GM21515 (cell line): ENCODE data around the gene REM1.
"Not testable (repeated sequence)": the region's sequence is repeated elsewhere in the genome, so short reads cannot be mapped to it uniquely, and the experiment has no call there.

ENCODE experiments used
- ATAC-seq: cut with Tn5 transposase; IDR thresholded peaks from one replicate; pipeline ENCODE4 v1.9.1; 2021; ENCODE audit not compliant: unreplicated experiment

Gene REM1, protein sequence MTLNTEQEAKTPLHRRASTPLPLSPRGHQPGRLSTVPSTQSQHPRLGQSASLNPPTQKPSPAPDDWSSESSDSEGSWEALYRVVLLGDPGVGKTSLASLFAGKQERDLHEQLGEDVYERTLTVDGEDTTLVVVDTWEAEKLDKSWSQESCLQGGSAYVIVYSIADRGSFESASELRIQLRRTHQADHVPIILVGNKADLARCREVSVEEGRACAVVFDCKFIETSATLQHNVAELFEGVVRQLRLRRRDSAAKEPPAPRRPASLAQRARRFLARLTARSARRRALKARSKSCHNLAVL

DNA sequence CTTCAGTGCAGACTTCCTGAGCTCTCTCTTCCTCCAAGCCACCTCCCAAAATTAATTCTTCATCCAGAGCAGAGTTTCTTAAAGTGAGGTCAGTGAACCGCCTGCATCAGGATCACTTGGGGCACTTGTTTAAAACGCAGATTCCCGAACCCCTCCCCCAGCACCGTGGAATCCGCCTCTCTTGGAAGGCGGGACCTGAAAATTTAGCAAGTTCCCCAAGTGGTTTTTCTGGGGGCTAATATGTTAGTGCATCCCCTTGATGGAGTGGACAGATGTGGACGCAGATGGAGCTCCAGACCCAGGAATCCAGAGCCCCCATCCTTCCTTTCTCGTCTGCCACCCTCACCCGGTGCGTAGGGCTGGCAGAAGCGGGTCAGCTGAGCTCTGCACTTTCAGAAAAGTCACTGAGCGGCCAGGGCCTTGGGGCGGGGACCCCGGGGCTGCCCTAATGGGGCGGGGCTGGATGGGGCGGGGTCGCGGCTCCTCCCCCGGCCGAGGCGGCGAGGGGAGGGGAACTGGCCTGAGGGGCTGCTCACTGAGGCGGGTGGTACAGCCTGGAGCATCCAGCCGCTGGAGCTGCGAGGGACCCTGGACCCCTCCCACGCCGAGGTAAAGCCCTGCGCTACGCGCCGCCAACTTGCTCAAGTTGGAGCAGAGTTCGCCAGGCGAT, at the start of gene REM1, which contains the start of gene DEFB124:
Gene REM1, plus strand, starts transcription at position 531 of the 670 bp plus-strand sequence. CDS start 1,158 bp downstream, outside the sequence.
Gene DEFB124, minus strand, starts transcription at position 370 of the 670 bp plus-strand sequence. CDS start 2,114 bp downstream, outside the sequence.
- no peak for ATAC-seq

DNA sequence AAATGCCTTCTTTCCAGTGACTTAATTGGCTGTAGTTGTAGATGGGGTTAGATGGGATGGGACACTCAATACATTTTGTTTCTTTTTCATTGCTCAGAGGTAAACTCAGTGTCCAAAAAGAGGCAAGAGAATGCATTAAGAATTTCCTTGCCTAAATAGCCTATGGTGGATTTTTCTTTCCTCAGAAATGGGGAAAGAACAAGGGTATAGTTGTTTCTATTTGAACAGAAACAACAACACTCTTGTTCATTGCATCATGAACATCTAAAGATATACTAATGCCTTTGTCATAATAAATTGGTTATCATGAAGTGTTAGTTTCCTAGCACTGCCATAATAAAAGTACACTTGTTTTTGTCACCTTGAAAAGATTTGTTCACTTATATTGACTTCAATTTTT, 49.3 kb upstream of the REM1 start:
- no peak for ATAC-seq

DNA sequence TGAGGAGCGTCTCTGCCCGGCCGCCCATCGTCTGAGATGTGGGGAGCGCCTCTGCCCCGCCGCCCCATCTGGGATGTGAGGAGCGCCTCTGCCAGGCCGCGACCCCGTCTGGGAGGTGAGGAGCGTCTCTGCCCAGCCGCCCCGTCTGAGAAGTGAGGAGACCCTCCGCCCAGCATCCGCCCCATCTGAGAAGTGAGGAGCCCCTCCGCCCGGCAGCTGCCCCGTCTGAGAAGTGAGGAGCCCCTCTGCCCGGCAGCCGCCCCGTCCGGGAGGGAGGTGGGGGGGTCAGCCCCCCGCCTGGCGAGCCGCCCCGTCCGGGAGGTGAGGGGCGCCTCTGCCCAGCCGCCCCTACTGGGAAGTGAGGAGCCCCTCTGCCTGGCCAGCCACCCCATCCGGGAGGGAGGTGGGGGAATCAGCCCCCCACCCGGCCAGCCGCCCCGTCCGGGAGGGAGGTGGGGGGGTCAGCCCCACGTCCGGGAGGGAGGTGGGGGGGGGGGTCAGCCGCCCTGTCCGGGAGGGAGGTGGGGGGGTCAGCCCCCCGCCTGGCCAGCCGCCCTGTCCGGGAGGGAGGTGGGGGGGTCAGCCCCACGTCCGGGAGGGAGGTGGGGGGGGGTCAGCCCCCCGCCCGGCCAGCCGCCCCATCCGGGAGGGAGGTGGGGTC, 48.1 kb upstream of the REM1 start:
- not testable (repeated sequence) for ATAC-seq

DNA sequence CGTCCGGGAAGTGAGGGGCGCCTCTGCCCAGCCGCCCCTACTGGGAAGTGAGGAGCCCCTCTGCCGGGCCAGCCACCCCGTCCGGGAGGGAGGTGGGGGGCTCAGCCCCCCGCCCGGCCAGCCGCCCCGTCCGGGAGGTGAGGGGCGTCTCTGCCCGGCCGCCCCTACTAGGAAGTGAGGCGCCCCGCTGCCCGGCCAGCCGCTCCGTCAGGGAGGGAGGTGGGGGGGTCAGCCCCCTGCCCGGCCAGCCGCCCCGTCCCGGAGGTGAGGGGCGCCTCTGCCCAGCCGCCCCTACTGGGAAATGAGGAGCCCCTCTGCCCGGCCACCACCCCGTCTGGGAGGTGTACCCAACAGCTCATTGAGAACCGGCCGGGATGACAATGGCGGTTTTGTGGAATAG, 47.5 kb upstream of the REM1 start:
- ATAC-seq, result not testable (repeated sequence)

DNA sequence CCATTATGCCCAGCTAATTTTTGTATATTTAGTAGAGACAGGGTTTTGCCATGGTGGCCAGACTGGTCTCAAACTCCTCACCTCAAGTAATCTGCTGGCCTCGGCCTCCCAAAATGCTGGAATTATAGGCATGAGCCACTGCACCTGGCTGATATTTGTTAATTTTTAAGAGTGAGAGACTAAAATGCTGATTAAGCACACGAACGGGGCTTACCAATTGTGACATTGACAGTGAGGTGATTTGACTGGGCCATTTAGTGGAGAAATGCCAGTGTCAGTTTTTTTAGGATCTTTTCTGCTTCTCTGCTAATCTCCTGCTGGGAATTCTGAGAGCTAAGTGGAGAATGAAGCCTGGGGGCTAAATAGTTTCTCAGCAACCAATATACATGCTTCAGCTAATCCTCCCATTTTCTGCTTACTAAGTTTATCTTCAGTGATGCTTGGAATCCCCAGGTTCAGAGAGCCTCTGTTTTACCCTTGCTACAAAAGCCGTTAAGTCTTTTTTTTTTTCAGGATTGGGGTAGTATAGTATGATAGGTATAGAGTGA, 44.4 kb upstream of the REM1 start:
- ATAC-seq, result no peak

DNA sequence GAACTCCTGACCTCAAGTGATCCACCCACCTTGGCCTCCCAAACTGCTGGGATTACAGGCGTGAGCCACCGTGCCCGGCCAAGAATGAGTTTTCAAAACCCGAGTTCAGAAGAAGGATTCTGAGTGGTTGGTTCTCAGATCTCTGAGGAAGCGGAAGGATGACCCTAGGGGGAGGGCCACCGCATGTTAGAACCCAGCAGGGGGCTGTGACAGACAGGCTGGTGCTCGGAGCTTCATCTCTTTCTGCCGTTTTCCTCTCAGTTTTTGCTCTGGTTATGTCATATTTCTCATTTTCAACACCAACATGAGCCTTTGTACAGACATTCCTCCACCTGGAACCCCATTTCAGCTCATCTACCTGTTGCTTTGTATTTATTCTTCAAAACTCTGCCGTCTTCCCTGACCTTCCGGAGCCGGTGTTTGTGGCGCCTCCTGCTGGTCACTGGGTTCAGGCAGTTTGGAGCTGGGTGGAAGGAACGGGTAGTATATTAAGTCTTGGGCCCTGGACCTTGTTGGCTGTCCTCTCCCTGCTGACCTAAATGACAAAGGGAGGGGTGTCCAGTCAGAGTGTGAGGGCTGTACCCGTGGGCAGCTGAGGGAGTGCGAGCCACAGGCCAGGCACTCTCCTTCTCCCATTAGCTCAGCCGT, 35.0 kb upstream of the REM1 start, which contains the start of gene DEFB123:
Gene DEFB123, plus strand, starts transcription at position 621 of the 648 bp plus-strand sequence. CDS start 67 bp downstream, outside the sequence.
- no peak for ATAC-seq

DNA sequence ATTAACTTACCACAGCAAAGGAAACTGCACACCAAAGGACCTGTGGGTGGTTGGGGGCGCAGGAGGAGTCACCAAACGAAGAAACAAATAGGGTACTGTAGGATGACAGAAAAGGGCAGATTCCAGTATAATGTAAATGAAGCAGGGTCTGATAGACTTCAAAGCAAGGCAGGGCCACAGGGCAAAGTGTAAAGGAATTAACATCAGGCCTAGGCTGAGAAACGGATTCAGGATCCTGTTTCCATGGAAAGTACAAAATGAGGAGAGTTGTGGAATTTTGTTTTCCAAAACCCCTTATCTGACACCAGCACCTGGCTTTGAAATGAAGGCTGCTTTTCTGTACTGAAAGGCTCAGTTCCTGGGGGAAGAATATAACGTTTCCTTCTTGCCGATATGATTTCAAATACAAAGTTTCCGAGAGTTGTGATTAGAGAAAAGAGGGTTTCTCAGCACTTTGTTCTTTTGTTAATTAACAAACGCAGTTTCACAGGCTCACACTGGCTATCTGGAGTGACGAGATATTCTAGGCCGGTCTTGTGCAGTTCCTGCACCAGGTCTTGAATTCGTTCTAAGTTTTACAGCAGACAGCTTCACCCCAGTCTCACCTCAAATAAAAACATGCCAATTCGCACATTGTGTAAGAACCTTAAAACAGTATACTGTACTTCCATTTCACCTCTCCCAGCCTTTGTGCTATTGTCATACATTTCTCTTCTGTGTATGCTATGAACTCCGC, 28.8 kb upstream of the REM1 start:
- no peak for ATAC-seq

DNA sequence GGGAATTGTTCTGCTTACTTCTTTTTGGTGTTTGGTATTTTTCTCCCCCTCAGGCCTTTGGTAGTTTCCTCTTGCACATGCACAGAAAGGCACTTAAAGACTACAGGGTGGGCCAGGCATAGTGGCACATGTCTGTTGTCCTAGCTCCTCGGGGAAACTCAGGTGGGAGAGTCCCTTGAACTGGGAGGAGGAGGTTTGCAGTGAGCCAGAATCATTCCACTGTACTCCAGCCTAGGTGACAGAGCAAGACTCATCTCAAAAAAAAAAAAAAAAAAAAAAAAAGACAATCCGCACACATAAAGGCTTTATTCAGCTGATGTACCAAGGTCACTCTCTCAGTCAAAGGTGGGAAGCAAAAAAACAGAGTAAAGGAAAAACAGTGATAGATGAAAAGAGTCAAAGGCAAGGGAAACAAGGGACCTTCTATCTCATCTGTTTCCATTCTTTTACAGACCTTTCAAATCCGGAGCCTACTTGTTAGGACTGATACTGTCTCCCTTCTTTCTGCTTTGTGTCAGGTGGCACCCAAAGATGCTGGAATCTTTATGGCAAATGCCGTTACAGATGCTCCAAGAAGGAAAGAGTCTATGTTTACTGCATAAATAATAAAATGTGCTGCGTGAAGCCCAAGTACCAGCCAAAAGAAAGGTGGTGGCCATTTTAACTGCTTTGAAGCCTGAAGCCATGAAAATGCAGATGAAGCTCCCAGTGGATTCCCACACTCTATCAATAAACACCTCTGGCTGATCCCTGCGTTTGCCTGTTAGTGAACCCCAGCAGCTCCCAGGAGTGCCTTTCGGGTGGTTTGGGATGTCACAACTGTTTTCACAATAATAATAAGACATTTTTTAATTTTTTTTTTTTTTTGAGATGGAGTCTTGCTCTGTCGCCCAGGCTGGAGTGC, 25.3 kb upstream of the REM1 start:
- no peak for ATAC-seq

DNA sequence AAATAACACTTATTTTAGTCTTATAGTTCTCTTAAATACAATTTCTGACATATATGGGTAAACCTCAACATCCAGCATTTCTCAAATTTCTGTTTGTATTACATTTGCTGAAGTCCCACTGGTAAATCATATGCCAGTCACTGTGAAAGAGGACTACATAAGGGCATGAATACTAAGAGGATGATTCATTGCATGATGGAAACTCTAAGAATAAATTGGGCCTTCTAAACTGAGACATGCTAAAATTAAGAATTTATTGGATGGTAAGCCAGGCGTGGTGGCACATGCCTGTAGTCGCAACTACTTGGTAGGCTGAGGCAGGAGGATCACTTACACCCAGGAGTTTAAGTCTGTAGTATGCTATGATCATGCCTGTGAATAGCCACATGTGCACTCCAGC, 22.5 kb upstream of the REM1 start:
- ATAC-seq, result no peak

DNA sequence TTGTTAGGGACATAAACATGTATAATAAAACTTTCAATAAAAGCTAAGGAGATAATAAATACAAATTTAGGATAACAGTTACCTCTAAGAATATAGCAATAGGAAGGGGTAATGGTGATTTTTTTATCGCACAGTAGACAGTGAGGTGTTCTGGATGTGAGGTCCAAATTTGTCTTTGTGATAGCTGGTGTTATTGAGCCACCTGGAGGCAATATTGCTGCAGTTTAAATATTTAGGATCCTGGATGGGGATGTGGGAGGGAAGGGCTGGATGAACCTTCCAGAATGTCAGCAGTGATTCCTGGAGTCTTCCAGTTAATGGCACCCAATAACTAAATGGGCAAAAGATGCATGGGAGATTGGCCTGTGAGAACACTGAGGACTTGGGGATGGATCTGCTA, 20.7 kb upstream of the REM1 start:
- ATAC-seq, result no peak

DNA sequence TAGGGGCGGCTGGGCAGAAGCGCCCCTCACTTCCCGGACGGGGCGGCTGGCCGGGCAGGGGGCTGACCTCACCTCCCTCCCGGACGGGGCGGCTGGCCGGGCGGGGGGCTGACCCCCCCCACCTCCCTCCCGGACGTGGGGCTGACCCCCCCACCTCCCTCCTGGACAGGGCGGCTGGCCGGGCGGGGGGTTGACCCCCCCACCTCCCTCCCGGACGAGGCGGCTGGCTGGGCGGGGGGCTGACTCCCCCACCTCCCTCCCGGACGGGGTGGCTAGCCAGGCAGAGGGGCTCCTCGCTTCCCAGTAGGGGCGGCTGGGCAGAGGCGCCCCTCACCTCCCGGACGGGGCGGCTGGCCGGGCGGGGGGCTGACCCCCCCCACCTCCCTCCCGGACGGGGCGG, 4.1 kb upstream of the REM1 start:
- not testable (repeated sequence) for ATAC-seq

DNA sequence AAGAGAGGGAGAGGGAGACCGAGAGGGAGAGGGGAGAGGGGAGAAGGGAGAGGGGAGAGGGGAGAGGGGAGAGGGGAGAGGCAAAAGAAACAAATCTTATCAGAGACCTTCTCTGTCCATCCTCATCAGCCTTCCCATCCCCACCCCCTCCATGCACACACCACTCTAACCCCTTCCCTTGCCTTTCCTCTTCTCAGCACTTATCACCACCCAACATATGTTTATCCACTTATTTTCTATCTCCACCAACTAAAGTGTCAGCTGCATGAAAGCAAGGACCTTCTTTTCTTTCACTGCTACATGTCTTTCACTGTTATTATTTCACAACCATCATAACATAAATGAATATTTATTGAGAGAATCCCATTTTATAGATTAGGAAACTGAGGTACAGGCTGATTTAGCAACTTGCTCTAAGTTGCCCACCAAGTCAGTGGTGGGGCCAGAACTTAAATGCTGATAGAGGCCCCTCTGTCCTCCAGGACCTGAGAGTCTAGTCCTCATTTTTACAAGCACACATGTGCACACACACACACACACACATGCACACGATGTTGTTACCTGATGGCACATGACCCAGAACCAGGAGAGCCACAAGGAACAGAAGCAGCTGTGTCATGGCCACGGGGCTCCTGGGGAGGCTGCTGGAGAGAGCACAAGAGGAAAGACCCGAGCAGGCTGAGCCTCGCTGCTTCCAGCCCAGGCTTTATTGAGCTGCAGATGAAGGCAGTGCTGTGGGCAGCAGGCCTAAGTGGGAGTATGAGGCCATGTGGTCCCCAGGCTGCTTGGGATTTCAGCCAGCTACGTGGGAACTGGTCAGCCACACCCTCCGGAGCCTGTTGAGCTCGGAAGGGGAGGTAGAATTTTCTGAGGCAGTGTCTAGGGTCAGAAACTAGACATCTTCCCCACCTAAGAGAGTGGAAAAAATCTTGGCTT, 2.4 kb upstream of the REM1 start:
- ATAC-seq, result no peak

DNA sequence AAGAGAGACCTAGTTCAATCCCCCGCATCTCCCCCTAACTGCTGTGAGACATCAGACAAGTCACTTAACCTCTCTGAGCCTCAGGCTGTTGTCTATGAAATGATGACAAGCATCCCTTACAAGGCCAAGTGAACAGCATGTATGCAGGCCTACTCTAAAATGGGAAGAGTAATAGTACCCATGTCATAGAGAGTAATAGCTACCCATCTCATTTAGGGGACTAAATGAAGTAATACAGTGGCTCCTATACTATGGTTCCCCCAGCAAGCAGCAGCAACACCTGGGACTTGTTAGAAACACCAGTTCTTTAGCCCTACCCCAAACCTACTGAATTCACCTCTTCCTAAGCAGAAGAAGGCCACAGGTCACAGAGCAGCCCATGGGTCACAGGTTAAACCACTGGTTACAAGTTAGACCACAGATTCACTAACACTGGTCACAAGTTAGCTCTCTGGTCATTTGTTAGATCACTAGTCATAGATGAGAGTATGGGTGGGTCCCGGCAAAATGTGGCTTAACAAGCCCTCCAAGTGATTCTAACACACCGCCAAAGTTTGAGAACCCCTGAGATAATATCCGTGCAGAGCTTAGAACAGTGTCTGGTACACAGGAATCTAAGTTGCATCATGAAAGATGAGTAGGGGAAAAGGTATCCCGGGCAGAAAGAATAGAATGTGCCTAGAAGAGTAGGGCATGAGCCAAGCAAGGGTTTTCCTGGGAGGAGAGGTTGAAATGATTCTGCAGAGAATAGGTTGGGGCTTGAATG, 1.6 kb upstream of the REM1 start:
- peak; percentile 24 for ATAC-seq

DNA sequence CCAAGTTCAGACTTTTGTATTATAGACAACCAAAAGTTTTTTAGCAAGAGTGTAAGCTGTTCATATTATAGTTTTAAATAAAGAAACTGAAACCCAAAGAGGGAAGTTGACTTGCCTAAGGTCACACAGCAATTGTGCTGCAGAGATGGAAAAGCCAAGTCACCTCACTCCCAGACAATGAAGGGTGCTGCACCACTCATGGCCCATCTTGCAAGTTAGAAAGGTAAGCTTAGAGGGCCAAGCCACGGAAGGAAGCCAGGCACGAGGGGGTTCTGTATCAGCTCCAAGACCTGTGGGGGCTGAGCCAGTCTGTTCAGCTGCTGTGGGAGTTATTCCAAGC, 1.0 kb upstream of the REM1 start:
- peak; percentile 80 for ATAC-seq

DNA sequence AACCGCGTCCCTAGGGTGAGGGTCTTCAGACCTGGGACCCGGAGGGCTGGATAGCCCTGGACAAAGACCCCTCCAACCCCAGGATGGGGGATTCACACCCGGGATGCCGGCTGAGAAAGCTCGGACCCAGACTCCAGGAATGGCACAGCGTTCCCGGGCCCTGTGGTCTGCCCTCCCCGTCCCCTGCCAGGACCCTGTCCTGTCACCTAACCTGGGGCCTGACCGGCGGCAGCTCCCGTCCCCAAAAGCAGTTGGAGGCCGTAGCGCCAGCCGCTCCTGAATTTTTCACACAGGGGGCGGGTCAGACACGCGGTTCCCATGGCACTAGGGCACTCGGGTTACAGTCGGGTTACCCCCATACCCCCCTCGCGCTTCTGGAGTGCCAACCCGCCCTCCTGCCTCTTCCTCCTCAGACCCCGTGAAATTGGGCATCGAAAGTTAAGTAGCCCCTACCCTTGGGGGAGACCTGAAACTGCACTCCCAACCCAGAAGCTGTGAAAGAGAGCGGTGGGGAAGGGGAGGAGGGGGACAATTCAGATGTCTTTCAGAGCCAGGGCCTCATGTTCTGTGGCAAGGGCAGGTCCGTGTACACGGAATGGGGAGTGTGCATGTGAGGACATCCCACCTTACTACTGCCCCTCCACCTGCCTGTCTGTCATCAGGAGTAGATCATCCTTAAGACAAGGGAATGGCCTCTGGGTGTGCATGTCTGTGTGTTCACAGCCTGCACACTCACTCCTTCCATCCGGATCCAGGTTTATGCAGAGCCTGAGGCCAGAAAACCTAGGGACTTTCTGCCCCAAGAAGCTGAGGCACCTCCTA, 595 bp downstream of the REM1 start:
- ATAC-seq, result no peak

DNA sequence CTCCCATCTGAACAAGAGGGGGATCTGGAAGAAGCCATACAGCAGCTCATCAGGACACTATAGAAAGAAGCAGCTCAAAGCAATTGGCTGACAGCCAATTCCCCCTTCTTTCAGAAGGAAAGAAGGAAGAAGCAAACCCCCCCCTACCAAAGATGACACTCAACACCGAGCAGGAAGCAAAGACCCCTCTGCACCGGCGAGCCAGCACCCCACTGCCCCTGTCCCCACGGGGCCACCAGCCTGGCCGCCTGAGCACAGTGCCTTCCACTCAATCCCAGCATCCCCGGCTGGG, 1.2 kb downstream of the REM1 start:
- ATAC-seq, result no peak

DNA sequence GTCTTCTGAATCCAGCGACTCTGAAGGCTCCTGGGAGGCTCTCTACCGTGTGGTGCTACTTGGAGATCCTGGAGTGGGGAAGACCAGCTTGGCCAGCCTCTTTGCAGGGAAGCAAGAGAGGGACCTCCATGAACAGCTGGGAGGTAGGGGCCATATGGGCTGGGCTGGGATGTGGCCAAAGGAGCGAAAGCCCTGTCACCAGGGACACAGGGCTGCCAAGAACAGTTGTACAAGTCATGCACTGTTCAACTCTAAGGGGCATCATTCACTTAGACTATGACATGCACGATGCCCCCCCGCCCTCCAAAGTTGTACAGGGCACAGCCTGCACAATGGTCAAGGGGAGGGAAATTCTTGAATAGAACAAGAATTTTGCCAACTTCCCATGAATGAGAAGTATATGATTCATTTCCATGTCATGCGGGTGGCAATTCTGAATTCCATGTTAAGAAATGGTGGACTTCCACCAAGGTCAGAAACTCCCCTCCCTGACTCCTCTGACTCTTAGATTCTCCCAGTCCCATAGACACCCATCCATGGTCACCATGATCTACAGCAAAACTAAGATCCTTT, 1.6 kb downstream of the REM1 start:
- ATAC-seq, result no peak
